B cell (primary cell): ENCODE measurements around the gene DUSP16. TPM values are rescaled to one million over a fixed set of nuclear protein-coding genes. Genes with fewer than 3 reads are reported as not detected.
A peak's percentile ranks its signal among the peaks of the same experiment; 100 is the strongest.

Experiments
- ATAC-seq: fragments of 200-7000 bp; cut with Tn5 transposase; one replicate; pipeline ENCODE4 v1.10.0; 2021; ENCODE audit warnings: low read depth, mild to moderate bottlenecking, moderate number of reproducible peaks, moderate library complexity
- CTCF ChIA-PET: fragments of 350-600 bp; sonication (Branson Sonifier 250); formaldehyde crosslinking; loops from one replicate; lab custom pipeline; 2021; ENCODE audit warnings: antibody characterized with exemption, inconsistent platforms; lab: Charles Lee
- POLR2A ChIA-PET: fragments of 350-600 bp; sonication (Branson Sonifier 250); formaldehyde crosslinking; loops from one replicate; lab custom pipeline; 2021; ENCODE audit warnings: antibody characterized with exemption; lab: Charles Lee
- DNase-seq: peaks from one replicate; pipeline ENCODE4 v3.0.0; 2013
- H2AFZ ChIP-seq: 2 replicates; pipeline ENCODE4 v1.6.1; 2012; ENCODE audit warnings: mild to moderate bottlenecking, low read depth, low read length; ENCODE audit not compliant: insufficient read depth, poor library complexity, severe bottlenecking
- H3K27ac ChIP-seq, 2 donors: 1 replicate in 1 of 2; 2 replicates in 1 of 2; pipeline ENCODE4 v1.5.1; 2012 to 2013; ENCODE audit warnings: low read length in 2 of 2, mild to moderate bottlenecking in 2 of 2, moderate library complexity in 1 of 2
- H3K27me3 ChIP-seq, 4 experiments: fragments of 200-600 bp in 1 of 4; sonication (generic) in 1 of 4; replicated peaks in 1 of 4; 1 replicate in 2 of 4; 2 replicates in 2 of 4; pipeline versions ENCODE4 v1.6.1 to v1.7.0; 2013 to 2016; ENCODE audit warnings: low read length in 3 of 4, mild to moderate bottlenecking in 2 of 4, mixed read lengths in 1 of 4, moderate library complexity in 1 of 4; ENCODE audit not compliant: insufficient read depth in 4 of 4, control insufficient read depth in 3 of 4; ENCODE audit errors: control extremely low read depth in 1 of 4
- H3K36me3 ChIP-seq, 2 experiments: replicated peaks in 1 of 2; 1 replicate in 1 of 2; 2 replicates in 1 of 2; pipeline versions ENCODE4 v1.6.1 to v1.7.1; 2013; ENCODE audit warnings: low read length in 1 of 2; ENCODE audit not compliant: insufficient read depth in 2 of 2, control insufficient read depth in 1 of 2; ENCODE audit errors: control extremely low read depth in 1 of 2, extremely low read depth in 1 of 2
- H3K4me1 ChIP-seq, 2 donors: fragments of 200-600 bp in 1 of 2; sonication (generic) in 1 of 2; 1 replicate in 1 of 2; 2 replicates in 1 of 2; pipeline versions ENCODE4 v1.5.1 to v1.6.1; 2013 to 2017; ENCODE audit warnings: low read length in 2 of 2; ENCODE audit not compliant: control insufficient read depth in 2 of 2, insufficient read depth in 2 of 2
- H3K4me2 ChIP-seq: replicated peaks from 2 replicates; pipeline ENCODE3; 2012; ENCODE audit warnings: mild to moderate bottlenecking, low read depth, low read length; ENCODE audit not compliant: poor library complexity, severe bottlenecking
- H3K4me3 ChIP-seq, 5 experiments: fragments of 200-600 bp in 1 of 5; sonication (generic) in 1 of 5; 1 replicate in 3 of 5; 2 replicates in 2 of 5; pipeline versions ENCODE4 v1.5.1 to v1.7.0; 2011 to 2016; ENCODE audit warnings: low read length in 4 of 5, mild to moderate bottlenecking in 4 of 5, low read depth in 2 of 5, control low read depth in 1 of 5, moderate library complexity in 1 of 5; ENCODE audit not compliant: insufficient read depth in 1 of 5; ENCODE audit errors: control extremely low read depth in 1 of 5, extremely low read depth in 1 of 5
- H3K79me2 ChIP-seq: fragments of 200-600 bp; sonication (generic); one replicate; pipeline ENCODE4 v1.6.0; 2016; ENCODE audit warnings: low read length; ENCODE audit not compliant: control insufficient read depth, insufficient read depth
- H3K9ac ChIP-seq: fragments of 200-600 bp; sonication (generic); 2 replicates; pipeline ENCODE4 v1.6.1; 2017; ENCODE audit warnings: mild to moderate bottlenecking, low read length, moderate library complexity
- H3K9me3 ChIP-seq, 3 donors: one replicate each; pipeline versions ENCODE4 v1.6.1 to v1.7.1; 2013; ENCODE audit warnings: low read length in 2 of 3; ENCODE audit not compliant: control insufficient read depth in 2 of 3, insufficient read depth in 1 of 3; ENCODE audit errors: control extremely low read depth in 1 of 3
- H4K20me1 ChIP-seq: 2 replicates; pipeline ENCODE4 v1.6.0; 2012; ENCODE audit warnings: mild to moderate bottlenecking, low read length; ENCODE audit not compliant: insufficient read depth, control insufficient read depth, poor library complexity, severe bottlenecking
- H3K27ac Mint-ChIP-seq: one replicate; pipeline ENCODE4 v1.8.0; 2021; ENCODE audit warnings: mixed read lengths
- H3K27me3 Mint-ChIP-seq: one replicate; pipeline ENCODE4 v1.8.0; 2021; ENCODE audit warnings: mixed read lengths
- H3K4me1 Mint-ChIP-seq: one replicate; pipeline ENCODE4 v1.8.0; 2021; ENCODE audit warnings: mixed read lengths
- H3K4me3 Mint-ChIP-seq: one replicate; pipeline ENCODE4 v1.8.0; 2021; ENCODE audit warnings: mixed read lengths
- H3K9me3 Mint-ChIP-seq: one replicate; pipeline ENCODE4 v1.8.0; 2022; ENCODE audit warnings: mixed read lengths; ENCODE audit not compliant: insufficient read depth
- EZH2 ChIP-seq: IDR thresholded peaks from 2 replicates; pipeline ENCODE4 v1.6.1; 2012; ENCODE audit warnings: borderline replicate concordance, low read depth, mild to moderate bottlenecking, moderate library complexity, low read length; ENCODE audit not compliant: insufficient read depth, poor library complexity, severe bottlenecking
- WGBS: methylation state at CpG from one replicate; pipeline ENCODE4 v1.1.5; 2013; ENCODE audit warnings: missing lambda C conversion rate; ENCODE audit not compliant: insufficient coverage; 5-methylcytosine and 5-hydroxymethylcytosine counted together
- intact Hi-C: fragments of 100-400 bp; cut with micrococcal nuclease; formaldehyde crosslinking; loops from one replicate; pipeline ENCODE4 v1.10.0; 2022
- polyA plus RNA-seq: library from polyadenylated mRNA; depleted of rRNA; stranded (reverse); fragments of >200 nt; gene quantifications from 2 replicates; pipeline ENCODE4 v1.2.3, GENCODE V29; 2012
- total RNA-seq, 2 donors: library from RNA; stranded (reverse); fragments of 120-200 nt in 1 of 2; gene quantifications; 1 replicate in 1 of 2; 2 replicates in 1 of 2; pipeline versions ENCODE4 v1.2.3 to v1.2.4, GENCODE V29; 2013 to 2022
- TF ChIP-seq, protein P1 (sequence below): fragments of 200-600 bp; IDR thresholded peaks from one replicate; pipeline ENCODE4 v1.8.0; 2022; ENCODE audit warnings: antibody characterized with exemption, mild to moderate bottlenecking

Gene DUSP16
- total and polyA plus RNA-seq, 2 donors (not counting 1 experiment from before 2014, with no cell fraction given), result 0.37 to 5.6 TPM

DNA sequence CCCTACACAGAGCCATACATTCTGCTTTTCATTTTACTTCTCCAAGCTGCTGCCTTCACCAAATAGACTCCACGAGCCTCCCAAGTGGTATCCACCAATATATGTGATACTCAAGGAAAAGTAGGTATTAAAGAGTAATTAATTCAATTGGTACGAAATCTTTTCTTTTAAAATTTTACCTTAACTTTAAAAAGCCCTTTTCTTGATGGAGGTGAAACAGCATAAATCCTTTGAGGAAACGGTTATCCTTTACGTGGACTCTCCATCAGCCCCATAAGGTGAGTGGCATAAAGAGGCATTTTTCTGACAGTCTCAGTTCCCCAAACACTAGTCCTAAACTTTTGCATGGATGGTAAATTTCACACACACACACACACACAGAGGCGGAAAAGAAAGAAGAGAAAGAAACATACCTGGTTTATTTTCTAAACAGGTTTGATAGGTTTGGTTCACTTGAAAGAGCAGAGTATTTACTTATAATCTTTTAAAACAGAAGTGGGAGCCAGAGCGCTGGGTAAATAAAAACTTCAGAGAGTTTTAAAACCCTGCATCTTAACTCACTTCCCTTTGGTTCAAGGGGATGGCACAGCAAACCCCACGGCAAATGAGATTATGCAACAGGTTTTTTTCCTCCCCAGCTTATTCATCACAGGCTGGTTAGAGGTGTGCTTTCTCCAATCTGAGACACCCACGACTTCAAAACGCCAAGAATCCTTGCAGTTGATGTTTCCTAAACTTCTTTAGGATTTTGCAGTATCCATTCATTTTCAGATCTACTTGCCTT, 1.9 kb downstream of the DUSP16 start:
- Histone ChIP-seq H3K4me2 (peak overlapping the region; percentile 91), H3K27ac (peak overlapping the region in 1 of 2 donors; percentile 55), H3K9me3 (peaks cover 0 to 3% (median 0%) of the 10 kb centered on the region in 3 donors), H3K27me3 (peaks cover 0 to 9% (median 3%) of the 10 kb centered on the region in 4 experiments), H3K9ac (peak overlapping the region; percentile 73), H3K79me2 (no peaks in the 10 kb centered on the region), H3K36me3 (no peaks in the 10 kb centered on the region), H4K20me1 (no peaks in the 10 kb centered on the region), H3K4me1 (peaks cover 17 to 18% of the 10 kb centered on the region in 2 donors), H2AFZ (peak overlapping the region; percentile 73), H3K4me3 (peak overlapping the region; percentile 55 to 78 (median 72))
- H3K9me3 Mint-ChIP-seq, result peaks cover 2% of the 10 kb centered on the region
- H3K4me3 Mint-ChIP-seq, result peak overlapping the region; percentile 91
- ChIA-PET POLR2A (interaction anchor here (1.0 kb wide), 1 partner anchor 155 kb away, joined by 3 read pairs; no protein-coding TSS in a partner anchor), CTCF (interaction anchor here (0.8 to 1.1 kb wide), 2 partner anchors 182 to 183 kb away, joined by 3 read pairs; no protein-coding TSS in a partner anchor)
- peaks cover 10% of the 10 kb centered on the region for H3K27me3 Mint-ChIP-seq
- TF ChIP-seq, protein P1, sequence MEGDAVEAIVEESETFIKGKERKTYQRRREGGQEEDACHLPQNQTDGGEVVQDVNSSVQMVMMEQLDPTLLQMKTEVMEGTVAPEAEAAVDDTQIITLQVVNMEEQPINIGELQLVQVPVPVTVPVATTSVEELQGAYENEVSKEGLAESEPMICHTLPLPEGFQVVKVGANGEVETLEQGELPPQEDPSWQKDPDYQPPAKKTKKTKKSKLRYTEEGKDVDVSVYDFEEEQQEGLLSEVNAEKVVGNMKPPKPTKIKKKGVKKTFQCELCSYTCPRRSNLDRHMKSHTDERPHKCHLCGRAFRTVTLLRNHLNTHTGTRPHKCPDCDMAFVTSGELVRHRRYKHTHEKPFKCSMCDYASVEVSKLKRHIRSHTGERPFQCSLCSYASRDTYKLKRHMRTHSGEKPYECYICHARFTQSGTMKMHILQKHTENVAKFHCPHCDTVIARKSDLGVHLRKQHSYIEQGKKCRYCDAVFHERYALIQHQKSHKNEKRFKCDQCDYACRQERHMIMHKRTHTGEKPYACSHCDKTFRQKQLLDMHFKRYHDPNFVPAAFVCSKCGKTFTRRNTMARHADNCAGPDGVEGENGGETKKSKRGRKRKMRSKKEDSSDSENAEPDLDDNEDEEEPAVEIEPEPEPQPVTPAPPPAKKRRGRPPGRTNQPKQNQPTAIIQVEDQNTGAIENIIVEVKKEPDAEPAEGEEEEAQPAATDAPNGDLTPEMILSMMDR, result peak; percentile 15
- no peak for TF ChIP-seq EZH2
- H3K27ac Mint-ChIP-seq, result peak overlapping the region; percentile 83
- ATAC-seq (peak; percentile 13), DNase-seq (peak; percentile 62)
- intact Hi-C loops, result loop anchor here (1.0 to 5.0 kb wide), 6 partner anchors 78 to 908 kb away; partner anchors contain the start of gene BORCS5
- peaks cover 20% of the 10 kb centered on the region for H3K4me1 Mint-ChIP-seq
- WGBS, result no CpG with 5 or more reads among the region's 9 CpGs
